ENCODE measurements around the gene TMEM134.

- no peak for TF ChIP-seq EZH2phosphoT487 (IDR thresholded peaks at IDR 0.05; ENCODE audit: insufficient read depth, low read depth)
- TF ChIP-seq EZH2 (IDR thresholded peaks at IDR 0.05; ENCODE audit: insufficient read depth, poor library complexity, severe bottlenecking): no peak
Measured at GRCh38 chr11:67422891-67423290, 46.2 kb downstream of the TMEM134 start.

Measured in GM23248 (cell line).